AG09319 (cell line): ENCODE results near the gene ACP6.

ENCODE experiments used
- DNase-seq: peaks from one replicate; pipeline ENCODE4 v3.0.0-alpha.2; 2010; ENCODE audit warnings: low read depth; ENCODE audit errors: extremely low read depth
- TF ChIP-seq, protein P1 (sequence below): IDR thresholded peaks from 2 replicates; pipeline ENCODE4 v1.5.1; 2011; ENCODE audit warnings: low read depth, mild to moderate bottlenecking, inconsistent platforms, low read length, moderate library complexity

The ACP6 gene

GRCh38 chr1:147635342-147635741 is 35.0 kb downstream of the ACP6 start:
- DNase-seq = no peak
- TF ChIP-seq, protein P1, sequence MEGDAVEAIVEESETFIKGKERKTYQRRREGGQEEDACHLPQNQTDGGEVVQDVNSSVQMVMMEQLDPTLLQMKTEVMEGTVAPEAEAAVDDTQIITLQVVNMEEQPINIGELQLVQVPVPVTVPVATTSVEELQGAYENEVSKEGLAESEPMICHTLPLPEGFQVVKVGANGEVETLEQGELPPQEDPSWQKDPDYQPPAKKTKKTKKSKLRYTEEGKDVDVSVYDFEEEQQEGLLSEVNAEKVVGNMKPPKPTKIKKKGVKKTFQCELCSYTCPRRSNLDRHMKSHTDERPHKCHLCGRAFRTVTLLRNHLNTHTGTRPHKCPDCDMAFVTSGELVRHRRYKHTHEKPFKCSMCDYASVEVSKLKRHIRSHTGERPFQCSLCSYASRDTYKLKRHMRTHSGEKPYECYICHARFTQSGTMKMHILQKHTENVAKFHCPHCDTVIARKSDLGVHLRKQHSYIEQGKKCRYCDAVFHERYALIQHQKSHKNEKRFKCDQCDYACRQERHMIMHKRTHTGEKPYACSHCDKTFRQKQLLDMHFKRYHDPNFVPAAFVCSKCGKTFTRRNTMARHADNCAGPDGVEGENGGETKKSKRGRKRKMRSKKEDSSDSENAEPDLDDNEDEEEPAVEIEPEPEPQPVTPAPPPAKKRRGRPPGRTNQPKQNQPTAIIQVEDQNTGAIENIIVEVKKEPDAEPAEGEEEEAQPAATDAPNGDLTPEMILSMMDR = no peak

DNA sequence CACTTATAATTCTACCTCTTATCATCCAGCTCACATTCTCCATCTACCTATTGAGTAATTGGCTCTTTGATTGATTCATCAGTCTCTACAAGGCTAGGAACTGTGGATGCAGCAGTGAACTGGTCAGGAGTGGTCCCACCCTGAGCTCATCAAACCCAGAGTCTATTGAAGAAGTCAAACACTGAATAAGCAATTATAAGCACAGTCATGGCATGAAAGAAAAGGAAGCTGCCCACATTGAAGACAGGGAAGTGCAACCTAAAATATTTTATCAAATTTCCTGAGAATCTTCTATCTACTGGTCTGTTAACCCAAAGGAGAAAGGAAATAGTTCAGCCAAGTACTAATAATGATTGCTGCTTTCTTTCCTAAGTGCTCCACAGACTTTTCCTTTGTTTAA is 35.7 kb downstream of the ACP6 start:
- TF ChIP-seq, protein P1 = no peak
- DNase-seq = no peak

- TF ChIP-seq, protein P1 = no peak
- DNase-seq = no peak
Observed at GRCh38 chr1:147633759-147634158, 36.6 kb downstream of the ACP6 start.

DNA sequence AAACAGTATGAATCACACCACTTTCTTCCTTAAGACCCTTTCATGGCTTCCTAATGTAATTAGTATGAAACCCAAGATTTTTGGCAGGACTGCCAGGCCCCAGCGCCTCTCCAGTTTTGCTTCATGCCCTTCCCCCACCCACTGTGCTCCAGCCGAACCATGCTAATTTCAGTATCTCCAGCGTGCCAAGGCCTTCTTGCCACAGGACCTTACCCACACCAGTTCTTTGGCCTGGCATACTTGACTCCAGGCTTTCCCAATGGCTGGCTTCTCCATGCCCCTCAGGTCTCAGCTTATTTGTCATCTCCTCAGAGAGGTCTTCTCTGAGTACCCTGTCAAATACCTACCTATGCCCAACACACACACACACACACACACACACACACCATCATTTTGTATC is 38.5 kb downstream of the ACP6 start:
- TF ChIP-seq, protein P1 = no peak
- no peak for DNase-seq

- TF ChIP-seq, protein P1 = no peak
- no peak for DNase-seq
Observed at GRCh38 chr1:147630447-147630846, 39.9 kb downstream of the ACP6 start.

- TF ChIP-seq, protein P1 = no peak
- no peak for DNase-seq
Observed at GRCh38 chr1:147630022-147630421, 40.3 kb downstream of the ACP6 start.

DNA sequence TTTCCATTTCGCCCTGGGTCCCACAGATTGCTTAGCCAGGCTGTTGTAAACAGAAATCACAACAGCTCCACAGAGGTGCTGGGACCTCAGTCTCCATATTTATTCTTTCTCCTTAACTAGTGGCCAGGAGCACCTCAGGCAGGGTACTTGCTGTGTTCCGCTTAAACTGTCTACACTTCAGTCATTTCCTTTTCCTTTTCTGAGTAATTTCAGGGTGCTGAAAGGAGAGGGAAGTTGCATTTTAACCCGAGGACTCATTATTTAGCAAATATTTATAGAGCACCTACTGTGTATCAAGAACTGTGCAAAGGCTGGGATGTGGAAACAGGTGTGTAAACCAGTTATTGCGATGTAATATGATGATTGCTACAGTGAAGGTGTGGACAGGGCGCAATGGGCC is 41.9 kb downstream of the ACP6 start:
- DNase-seq = no peak
- TF ChIP-seq, protein P1 = no peak
